ENCODE measurements around the gene USB1. TPM values are rescaled to one million over a fixed set of nuclear protein-coding genes. Genes with fewer than 3 reads are reported as not detected.

Gene USB1
- total and polyA plus RNA-seq, 2 experiments from 2014 or later: 7.6 to 48.4 TPM

- no peaks in the 10 kb centered on the region for H3K9me3 ChIP-seq (ENCODE audit: low read depth)
- no peak overlapping the region for H2AFZ ChIP-seq
- no peak overlapping the region for H3K27ac ChIP-seq
- no peaks in the 10 kb centered on the region for H3K9me2 ChIP-seq (ENCODE audit: insufficient read depth)
- H3K27me3 ChIP-seq (replicated peaks; ENCODE audit: insufficient read depth): no peaks in the 10 kb centered on the region
- DNase-seq: no peak
- no peaks in the 10 kb centered on the region for H3K79me2 ChIP-seq (ENCODE audit: insufficient read depth)
- H3K9ac ChIP-seq: no peak overlapping the region
- peaks cover 13% of the 10 kb centered on the region for H3K4me1 ChIP-seq (ENCODE audit: insufficient read depth)
- H3K4me3 ChIP-seq: no peak overlapping the region
- no peak overlapping the region for H3K4me2 ChIP-seq (ENCODE audit: unreplicated experiment)
- 86% methylated on average over 17 to 18 of the region's 18 CpGs for WGBS, 2 experiments (ENCODE audit: low coverage in 1 of 2, low lambda C conversion rate in 2 of 2, missing lambda C conversion rate in 2 of 2)
- TF ChIP-seq EZH2 (IDR thresholded peaks at IDR 0.05; ENCODE audit: insufficient read depth, poor library complexity, severe bottlenecking) (no peak), EZH2phosphoT487 (IDR thresholded peaks at IDR 0.05; ENCODE audit: insufficient read depth, low read depth) (no peak)
- in situ Hi-C loops (cut with MboI): no loop called here
- no peaks in the 10 kb centered on the region for H4K20me1 ChIP-seq (ENCODE audit: insufficient read depth)
- peaks cover 10% of the 10 kb centered on the region for H3F3A ChIP-seq (ENCODE audit: insufficient read depth)
- H3K36me3 ChIP-seq (ENCODE audit: low read depth): no peaks in the 10 kb centered on the region; the same call in 1 of the 2 replicates
These were observed 5.3 kb upstream of the USB1 start for GRCh38 chr16:57995721-57996405.

GRCh38 chr16:57996406-57997175 lies 4.6 kb upstream of the USB1 start:
- Histone ChIP-seq H3K4me2 (ENCODE audit: unreplicated experiment) (no peak overlapping the region), H2AFZ (no peak overlapping the region), H3K4me1 (ENCODE audit: insufficient read depth) (peaks cover 13% of the 10 kb centered on the region), H3K27ac (no peak overlapping the region), H4K20me1 (ENCODE audit: insufficient read depth) (no peaks in the 10 kb centered on the region), H3K4me3 (no peak overlapping the region), H3K79me2 (ENCODE audit: insufficient read depth) (no peaks in the 10 kb centered on the region), H3K9me3 (ENCODE audit: low read depth) (no peaks in the 10 kb centered on the region), H3K9me2 (ENCODE audit: insufficient read depth) (no peaks in the 10 kb centered on the region), H3K36me3 (ENCODE audit: low read depth) (no peaks in the 10 kb centered on the region; the same call in 1 of the 2 replicates), H3K9ac (no peak overlapping the region), H3K27me3 (replicated peaks; ENCODE audit: insufficient read depth) (no peaks in the 10 kb centered on the region), H3F3A (ENCODE audit: insufficient read depth) (peaks cover 10% of the 10 kb centered on the region)
- in situ Hi-C loops (cut with MboI): no loop called here
- DNase-seq: no peak
- 98% methylated on average over 53 to 56 of the region's 62 CpGs for WGBS, 2 experiments (ENCODE audit: low coverage in 1 of 2, low lambda C conversion rate in 2 of 2, missing lambda C conversion rate in 2 of 2)
- no peak for TF ChIP-seq EZH2 (IDR thresholded peaks at IDR 0.05; ENCODE audit: insufficient read depth, poor library complexity, severe bottlenecking)
- TF ChIP-seq EZH2phosphoT487 (IDR thresholded peaks at IDR 0.05; ENCODE audit: insufficient read depth, low read depth): no peak

GRCh38 chr16:57997176-57997527 lies 4.1 kb upstream of the USB1 start:
- no peak for DNase-seq
- H3K9ac ChIP-seq: no peak overlapping the region
- no peak overlapping the region for H3K27ac ChIP-seq
- no peak overlapping the region for H2AFZ ChIP-seq
- H3K36me3 ChIP-seq (ENCODE audit: low read depth): no peaks in the 10 kb centered on the region; the same call in 1 of the 2 replicates
- H3K4me2 ChIP-seq (ENCODE audit: unreplicated experiment): no peak overlapping the region
- no peak overlapping the region for H3K4me3 ChIP-seq
- WGBS, 2 experiments (ENCODE audit: low coverage in 1 of 2, low lambda C conversion rate in 2 of 2, missing lambda C conversion rate in 2 of 2): 96% methylated on average over 33 to 35 of the region's 35 CpGs
- H3K4me1 ChIP-seq (ENCODE audit: insufficient read depth): peaks cover 16% of the 10 kb centered on the region
- H3K9me2 ChIP-seq (ENCODE audit: insufficient read depth): no peaks in the 10 kb centered on the region
- no peaks in the 10 kb centered on the region for H3K27me3 ChIP-seq (replicated peaks; ENCODE audit: insufficient read depth)
- no peaks in the 10 kb centered on the region for H4K20me1 ChIP-seq (ENCODE audit: insufficient read depth)
- in situ Hi-C loops (cut with MboI): no loop called here
- H3K79me2 ChIP-seq (ENCODE audit: insufficient read depth): no peaks in the 10 kb centered on the region
- peaks cover 10% of the 10 kb centered on the region for H3F3A ChIP-seq (ENCODE audit: insufficient read depth)
- TF ChIP-seq EZH2phosphoT487 (IDR thresholded peaks at IDR 0.05; ENCODE audit: insufficient read depth, low read depth) (no peak), EZH2 (IDR thresholded peaks at IDR 0.05; ENCODE audit: insufficient read depth, poor library complexity, severe bottlenecking) (no peak)
- no peaks in the 10 kb centered on the region for H3K9me3 ChIP-seq (ENCODE audit: low read depth)

- Histone ChIP-seq H3K4me1 (ENCODE audit: insufficient read depth) (peaks cover 16% of the 10 kb centered on the region), H3F3A (ENCODE audit: insufficient read depth) (peaks cover 10% of the 10 kb centered on the region), H3K4me3 (no peak overlapping the region), H3K36me3 (ENCODE audit: low read depth) (no peaks in the 10 kb centered on the region; the same call in 1 of the 2 replicates), H4K20me1 (ENCODE audit: insufficient read depth) (no peaks in the 10 kb centered on the region), H3K9ac (no peak overlapping the region), H2AFZ (no peak overlapping the region), H3K4me2 (ENCODE audit: unreplicated experiment) (no peak overlapping the region), H3K27ac (no peak overlapping the region), H3K27me3 (replicated peaks; ENCODE audit: insufficient read depth) (no peaks in the 10 kb centered on the region), H3K9me2 (ENCODE audit: insufficient read depth) (no peaks in the 10 kb centered on the region), H3K79me2 (ENCODE audit: insufficient read depth) (no peaks in the 10 kb centered on the region), H3K9me3 (ENCODE audit: low read depth) (no peaks in the 10 kb centered on the region)
- DNase-seq: no peak
- in situ Hi-C loops (cut with MboI): no loop called here
- 95 to 98% methylated on average over 36 of the region's 36 CpGs for WGBS, 2 experiments (ENCODE audit: low coverage in 1 of 2, low lambda C conversion rate in 2 of 2, missing lambda C conversion rate in 2 of 2)
- TF ChIP-seq EZH2 (IDR thresholded peaks at IDR 0.05; ENCODE audit: insufficient read depth, poor library complexity, severe bottlenecking) (no peak), EZH2phosphoT487 (IDR thresholded peaks at IDR 0.05; ENCODE audit: insufficient read depth, low read depth) (no peak)
These were observed 3.5 kb upstream of the USB1 start for GRCh38 chr16:57997528-57998265.
